ENCODE measurements around the gene APOB. TPM values are rescaled to one million over a fixed set of nuclear protein-coding genes. Genes with fewer than 3 reads are reported as not detected.

Gene APOB
- total RNA-seq, 6 experiments from 2014 or later: not detected

DNA sequence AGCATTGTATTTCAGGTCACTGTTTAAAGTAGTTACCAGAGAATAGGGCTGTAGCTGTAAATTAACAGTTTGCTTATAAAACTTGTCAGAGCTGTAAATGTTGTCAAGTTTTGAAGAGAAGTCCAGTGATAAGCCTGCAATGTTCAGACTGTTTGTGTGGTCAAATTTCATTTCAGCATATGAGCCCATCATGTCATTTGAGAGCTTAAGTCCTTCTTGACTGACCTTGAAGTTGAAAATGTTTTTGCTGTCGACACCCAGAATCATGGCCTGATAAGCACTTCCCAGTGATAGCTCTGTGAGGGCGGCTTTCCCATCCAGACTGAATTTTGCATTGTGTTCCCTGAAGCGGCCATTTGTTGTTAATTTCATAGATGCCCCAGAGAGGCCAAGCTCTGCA, 32.4 kb downstream of the APOB start:
- TF ChIP-seq, protein P1, sequence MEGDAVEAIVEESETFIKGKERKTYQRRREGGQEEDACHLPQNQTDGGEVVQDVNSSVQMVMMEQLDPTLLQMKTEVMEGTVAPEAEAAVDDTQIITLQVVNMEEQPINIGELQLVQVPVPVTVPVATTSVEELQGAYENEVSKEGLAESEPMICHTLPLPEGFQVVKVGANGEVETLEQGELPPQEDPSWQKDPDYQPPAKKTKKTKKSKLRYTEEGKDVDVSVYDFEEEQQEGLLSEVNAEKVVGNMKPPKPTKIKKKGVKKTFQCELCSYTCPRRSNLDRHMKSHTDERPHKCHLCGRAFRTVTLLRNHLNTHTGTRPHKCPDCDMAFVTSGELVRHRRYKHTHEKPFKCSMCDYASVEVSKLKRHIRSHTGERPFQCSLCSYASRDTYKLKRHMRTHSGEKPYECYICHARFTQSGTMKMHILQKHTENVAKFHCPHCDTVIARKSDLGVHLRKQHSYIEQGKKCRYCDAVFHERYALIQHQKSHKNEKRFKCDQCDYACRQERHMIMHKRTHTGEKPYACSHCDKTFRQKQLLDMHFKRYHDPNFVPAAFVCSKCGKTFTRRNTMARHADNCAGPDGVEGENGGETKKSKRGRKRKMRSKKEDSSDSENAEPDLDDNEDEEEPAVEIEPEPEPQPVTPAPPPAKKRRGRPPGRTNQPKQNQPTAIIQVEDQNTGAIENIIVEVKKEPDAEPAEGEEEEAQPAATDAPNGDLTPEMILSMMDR (IDR thresholded peaks at IDR 0.05): no peak
- H3K27me3 Mint-ChIP-seq (ENCODE audit: insufficient read depth): no peaks in the 10 kb centered on the region
- H3K27ac Mint-ChIP-seq: no peak overlapping the region
- no peaks in the 10 kb centered on the region for H3K4me1 Mint-ChIP-seq (ENCODE audit: low read depth)
- no peak for DNase-seq
- H3K9me3 Mint-ChIP-seq: peaks cover 30% of the 10 kb centered on the region
- H3K4me3 Mint-ChIP-seq: no peak overlapping the region
- H3K36me3 Mint-ChIP-seq (ENCODE audit: low read depth): no peaks in the 10 kb centered on the region

DNA sequence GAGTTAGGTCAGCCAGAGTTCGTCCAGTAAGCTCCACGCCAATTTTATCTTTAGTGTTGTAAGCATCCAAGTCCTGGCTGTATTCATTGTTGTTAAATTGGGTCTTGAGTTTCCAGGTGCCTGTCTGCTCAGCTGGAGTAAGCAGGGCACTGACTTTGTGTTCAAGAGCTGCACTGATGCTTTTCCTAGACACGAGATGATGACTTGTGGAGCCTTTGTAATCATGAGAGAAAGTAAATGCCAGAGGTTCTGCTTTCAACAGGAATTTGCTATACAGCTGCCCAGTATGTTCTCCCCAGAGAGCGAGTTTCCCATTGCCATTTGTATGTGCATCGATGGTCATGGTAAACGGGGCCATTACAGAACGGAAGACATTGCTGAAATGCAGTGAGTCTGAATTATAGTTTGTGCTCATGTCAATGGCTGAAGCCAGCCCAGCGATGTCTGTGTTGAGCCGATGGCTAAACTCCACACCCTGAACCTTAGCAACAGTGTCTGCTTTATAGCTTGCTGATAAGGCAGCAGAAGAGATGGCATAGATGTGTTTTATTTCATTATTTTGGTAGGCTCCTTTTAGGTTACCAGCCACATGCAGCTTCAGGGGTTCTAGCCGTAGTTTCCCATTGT, 32.9 kb downstream of the APOB start:
- H3K9me3 Mint-ChIP-seq: peaks cover 27% of the 10 kb centered on the region
- no peaks in the 10 kb centered on the region for H3K36me3 Mint-ChIP-seq (ENCODE audit: low read depth)
- DNase-seq: no peak
- no peak overlapping the region for H3K4me3 Mint-ChIP-seq
- no peaks in the 10 kb centered on the region for H3K27me3 Mint-ChIP-seq (ENCODE audit: insufficient read depth)
- no peak overlapping the region for H3K27ac Mint-ChIP-seq
- TF ChIP-seq, protein P1 (IDR thresholded peaks at IDR 0.05): no peak
- no peaks in the 10 kb centered on the region for H3K4me1 Mint-ChIP-seq (ENCODE audit: low read depth)

DNA sequence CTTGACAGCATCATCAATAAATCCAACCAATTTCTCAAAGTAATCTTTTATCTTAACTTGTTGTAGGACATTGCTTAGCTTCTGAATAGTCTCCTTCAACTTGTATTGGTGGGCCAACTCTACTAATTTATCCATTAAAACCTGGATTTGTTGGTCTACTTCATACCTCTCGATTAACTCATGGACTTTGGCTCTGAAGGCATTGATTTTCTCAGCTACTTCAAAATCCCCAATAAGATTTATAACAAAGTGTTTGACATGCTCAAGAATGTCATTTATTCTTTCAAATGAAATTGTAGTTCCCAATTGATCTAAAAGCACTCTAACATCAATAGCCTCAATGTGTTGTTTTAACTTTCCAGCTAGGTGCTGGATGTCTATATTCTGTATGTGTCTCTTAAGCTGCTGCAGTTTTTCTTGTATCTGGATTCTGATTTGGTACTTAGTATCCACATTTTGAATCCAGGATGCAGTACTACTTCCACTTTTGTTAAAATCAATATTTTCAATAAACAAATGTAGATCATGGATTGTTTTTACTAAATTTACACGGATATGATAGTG, 34.1 kb downstream of the APOB start:
- DNase-seq: no peak
- no peaks in the 10 kb centered on the region for H3K36me3 Mint-ChIP-seq (ENCODE audit: low read depth)
- TF ChIP-seq, protein P1 (IDR thresholded peaks at IDR 0.05): no peak
- no peak overlapping the region for H3K27ac Mint-ChIP-seq
- H3K4me1 Mint-ChIP-seq (ENCODE audit: low read depth): no peaks in the 10 kb centered on the region
- no peak overlapping the region for H3K4me3 Mint-ChIP-seq
- peaks cover 22% of the 10 kb centered on the region for H3K9me3 Mint-ChIP-seq
- H3K27me3 Mint-ChIP-seq (ENCODE audit: insufficient read depth): no peaks in the 10 kb centered on the region

DNA sequence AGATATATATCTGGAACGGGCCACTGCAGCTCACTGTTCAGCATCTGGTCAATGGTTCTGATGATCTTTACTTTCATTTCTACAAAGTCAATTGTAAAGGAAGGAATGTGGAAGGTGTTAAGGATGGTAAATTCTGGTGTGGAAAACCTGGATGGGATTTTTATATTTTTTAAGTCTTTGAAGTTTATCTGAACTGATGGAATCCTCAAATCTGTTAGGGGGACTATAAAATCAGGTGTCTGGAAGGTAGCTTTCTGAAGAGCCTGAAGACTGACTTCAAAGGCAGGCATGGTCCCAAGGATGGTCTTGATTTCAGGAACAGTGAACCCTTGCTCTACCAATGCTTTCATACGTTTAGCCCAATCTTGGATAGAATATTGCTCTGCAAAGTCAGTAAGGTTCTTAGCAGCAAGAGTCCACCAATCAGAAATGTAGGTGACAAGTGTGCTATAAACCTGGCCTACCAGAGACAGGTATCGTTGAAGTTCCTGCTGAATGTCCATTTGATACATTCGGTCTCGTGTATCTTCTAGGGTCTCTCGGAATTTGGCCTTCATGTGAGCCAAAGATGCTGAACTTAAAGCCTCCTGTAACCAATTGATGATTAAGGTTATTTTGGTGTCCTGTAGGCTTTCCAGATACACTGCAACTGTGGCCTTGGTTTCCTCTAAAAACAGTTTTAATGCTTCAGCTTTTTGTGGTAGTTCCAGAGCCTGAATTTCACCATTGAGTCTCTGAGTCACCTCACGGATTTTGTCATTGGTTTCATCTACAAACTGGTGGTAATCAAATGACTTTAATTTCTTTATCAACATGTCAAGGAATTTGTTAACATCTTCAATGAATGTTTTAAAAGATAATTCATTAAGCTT, 34.8 kb downstream of the APOB start:
- no peak for DNase-seq
- Mint-ChIP-seq H3K27me3 (ENCODE audit: insufficient read depth) (no peaks in the 10 kb centered on the region), H3K4me1 (ENCODE audit: low read depth) (no peaks in the 10 kb centered on the region), H3K9me3 (peaks cover 25% of the 10 kb centered on the region), H3K27ac (no peak overlapping the region), H3K36me3 (ENCODE audit: low read depth) (no peaks in the 10 kb centered on the region), H3K4me3 (no peak overlapping the region)
- TF ChIP-seq, protein P1 (IDR thresholded peaks at IDR 0.05): no peak

DNA sequence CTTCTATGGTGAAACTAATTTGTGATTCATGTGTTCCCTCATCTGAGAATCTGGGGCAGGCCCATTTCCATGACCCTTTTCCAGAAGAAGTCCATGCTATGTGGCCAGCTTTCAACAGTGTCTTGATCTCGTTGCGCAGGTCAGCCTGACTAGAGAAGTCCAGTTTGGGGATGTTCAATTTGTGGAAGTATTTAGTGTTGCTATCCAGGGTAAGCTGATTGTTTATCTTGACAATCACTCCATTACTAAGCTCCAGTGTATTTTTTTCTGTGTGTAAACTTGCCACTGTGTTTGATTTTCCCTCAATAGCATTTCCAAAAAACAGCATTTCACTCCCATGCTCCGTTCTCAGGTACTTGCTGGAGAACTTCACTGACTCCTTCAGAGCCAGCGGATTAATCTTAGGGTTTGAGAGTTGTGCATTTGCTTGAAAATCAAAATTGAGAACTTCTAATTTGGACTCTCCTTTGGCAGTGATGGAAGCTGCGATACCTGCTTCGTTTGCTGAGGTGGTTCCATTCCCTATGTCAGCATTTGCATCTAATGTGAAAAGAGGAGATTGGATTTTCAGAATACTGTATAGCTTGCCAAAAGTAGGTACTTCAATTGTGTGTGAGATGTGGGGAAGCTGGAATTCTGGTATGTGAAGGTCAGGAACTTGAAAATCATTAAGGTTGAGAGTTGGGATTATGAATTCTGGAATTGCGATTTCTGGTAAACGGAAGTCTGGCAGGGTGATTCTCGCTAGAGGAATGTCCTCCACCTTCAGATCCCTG, 35.7 kb downstream of the APOB start:
- peaks cover 25% of the 10 kb centered on the region for H3K9me3 Mint-ChIP-seq
- no peaks in the 10 kb centered on the region for H3K4me1 Mint-ChIP-seq (ENCODE audit: low read depth)
- no peak overlapping the region for H3K4me3 Mint-ChIP-seq
- DNase-seq: no peak
- TF ChIP-seq, protein P1 (IDR thresholded peaks at IDR 0.05): no peak
- H3K27me3 Mint-ChIP-seq (ENCODE audit: insufficient read depth): no peaks in the 10 kb centered on the region; the same call in 1 of the 2 replicates
- H3K27ac Mint-ChIP-seq: no peak overlapping the region
- H3K36me3 Mint-ChIP-seq (ENCODE audit: low read depth): no peaks in the 10 kb centered on the region
